ENCODE measurements around the gene CDCA5. TPM values are rescaled to one million over a fixed set of nuclear protein-coding genes. Genes with fewer than 3 reads are reported as not detected.

CDCA5 gene
- total RNA-seq, 1 experiment from 2014 or later: 73.4 TPM

DNA sequence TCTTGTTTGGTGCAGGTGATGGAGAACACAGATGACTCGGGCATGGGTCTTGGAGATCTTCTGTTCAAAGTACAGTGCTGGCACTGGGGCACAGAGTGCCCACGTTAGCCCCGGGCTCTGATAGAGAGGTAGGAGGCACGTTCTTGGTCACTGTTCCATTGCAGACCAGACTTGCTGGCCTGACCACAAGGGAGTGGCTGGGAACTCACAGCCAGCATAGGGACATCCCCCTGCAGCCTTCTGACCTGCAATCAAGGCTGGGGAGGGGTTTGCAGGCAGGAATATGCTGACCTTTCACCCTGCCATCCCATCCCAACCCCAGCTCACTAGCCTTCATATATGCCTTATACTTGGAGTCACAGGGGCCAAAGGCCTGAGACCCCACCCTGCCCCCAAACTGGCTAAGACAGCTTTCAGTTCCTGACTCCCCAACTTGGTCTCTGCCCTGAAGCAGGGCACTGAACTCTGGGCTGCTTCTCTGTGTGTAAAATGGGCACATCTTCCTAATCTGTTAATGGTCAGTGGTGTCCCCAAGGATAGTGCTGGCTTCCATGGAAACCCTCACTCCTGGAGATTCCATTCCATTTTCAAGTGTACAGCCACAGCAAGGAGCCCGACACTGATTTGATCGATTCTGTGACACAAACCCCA lies 42.9 kb upstream of the CDCA5 start:
- Histone ChIP-seq H3K9me3 (ENCODE audit: low read length) (no peaks in the 10 kb centered on the region), H3K27ac (ENCODE audit: low read length) (no peak overlapping the region), H4K20me1 (ENCODE audit: low read length) (no peaks in the 10 kb centered on the region), H3F3A (ENCODE audit: low read length, unreplicated experiment) (no peaks in the 10 kb centered on the region), H3K79me2 (ENCODE audit: low read length) (peaks cover 41% of the 10 kb centered on the region), H2AFZ (ENCODE audit: low read length) (no peak overlapping the region), H3K9me2 (replicated peaks; ENCODE audit: low read length) (no peaks in the 10 kb centered on the region), H3K4me3 (ENCODE audit: low read length) (no peak overlapping the region), H3K4me2 (ENCODE audit: low read length) (no peak overlapping the region), H3K27me3 (ENCODE audit: low read length) (no peaks in the 10 kb centered on the region), H3K4me1 (ENCODE audit: insufficient read depth, low read length) (peaks cover 12% of the 10 kb centered on the region), H3K9ac (ENCODE audit: low read length) (no peak overlapping the region), H3K36me3 (ENCODE audit: low read depth, low read length) (peaks cover 42% of the 10 kb centered on the region; the same call in 1 of the 2 replicates)
- intact Hi-C loops (cut with micrococcal nuclease): no loop called here
- DNase-seq (no peak), ATAC-seq (no peak)
- no TSS peak for BruUV-seq (replicated peaks)
- no peak for TF ChIP-seq EZH2 (IDR thresholded peaks at IDR 0.05; ENCODE audit: low read length, unreplicated experiment)
- TF ChIP-seq, protein P1, sequence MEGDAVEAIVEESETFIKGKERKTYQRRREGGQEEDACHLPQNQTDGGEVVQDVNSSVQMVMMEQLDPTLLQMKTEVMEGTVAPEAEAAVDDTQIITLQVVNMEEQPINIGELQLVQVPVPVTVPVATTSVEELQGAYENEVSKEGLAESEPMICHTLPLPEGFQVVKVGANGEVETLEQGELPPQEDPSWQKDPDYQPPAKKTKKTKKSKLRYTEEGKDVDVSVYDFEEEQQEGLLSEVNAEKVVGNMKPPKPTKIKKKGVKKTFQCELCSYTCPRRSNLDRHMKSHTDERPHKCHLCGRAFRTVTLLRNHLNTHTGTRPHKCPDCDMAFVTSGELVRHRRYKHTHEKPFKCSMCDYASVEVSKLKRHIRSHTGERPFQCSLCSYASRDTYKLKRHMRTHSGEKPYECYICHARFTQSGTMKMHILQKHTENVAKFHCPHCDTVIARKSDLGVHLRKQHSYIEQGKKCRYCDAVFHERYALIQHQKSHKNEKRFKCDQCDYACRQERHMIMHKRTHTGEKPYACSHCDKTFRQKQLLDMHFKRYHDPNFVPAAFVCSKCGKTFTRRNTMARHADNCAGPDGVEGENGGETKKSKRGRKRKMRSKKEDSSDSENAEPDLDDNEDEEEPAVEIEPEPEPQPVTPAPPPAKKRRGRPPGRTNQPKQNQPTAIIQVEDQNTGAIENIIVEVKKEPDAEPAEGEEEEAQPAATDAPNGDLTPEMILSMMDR (conservative IDR thresholded peaks at IDR 0.05; ENCODE audit: low read depth, low read length): no peak
- TF ChIP-seq EZH2phosphoT487 (IDR thresholded peaks at IDR 0.05; ENCODE audit: borderline replicate concordance, low read length): no peak
- CTCF ChIA-PET: no interaction called here
- POLR2A ChIA-PET (ENCODE audit: unreplicated experiment): no interaction called here

DNA sequence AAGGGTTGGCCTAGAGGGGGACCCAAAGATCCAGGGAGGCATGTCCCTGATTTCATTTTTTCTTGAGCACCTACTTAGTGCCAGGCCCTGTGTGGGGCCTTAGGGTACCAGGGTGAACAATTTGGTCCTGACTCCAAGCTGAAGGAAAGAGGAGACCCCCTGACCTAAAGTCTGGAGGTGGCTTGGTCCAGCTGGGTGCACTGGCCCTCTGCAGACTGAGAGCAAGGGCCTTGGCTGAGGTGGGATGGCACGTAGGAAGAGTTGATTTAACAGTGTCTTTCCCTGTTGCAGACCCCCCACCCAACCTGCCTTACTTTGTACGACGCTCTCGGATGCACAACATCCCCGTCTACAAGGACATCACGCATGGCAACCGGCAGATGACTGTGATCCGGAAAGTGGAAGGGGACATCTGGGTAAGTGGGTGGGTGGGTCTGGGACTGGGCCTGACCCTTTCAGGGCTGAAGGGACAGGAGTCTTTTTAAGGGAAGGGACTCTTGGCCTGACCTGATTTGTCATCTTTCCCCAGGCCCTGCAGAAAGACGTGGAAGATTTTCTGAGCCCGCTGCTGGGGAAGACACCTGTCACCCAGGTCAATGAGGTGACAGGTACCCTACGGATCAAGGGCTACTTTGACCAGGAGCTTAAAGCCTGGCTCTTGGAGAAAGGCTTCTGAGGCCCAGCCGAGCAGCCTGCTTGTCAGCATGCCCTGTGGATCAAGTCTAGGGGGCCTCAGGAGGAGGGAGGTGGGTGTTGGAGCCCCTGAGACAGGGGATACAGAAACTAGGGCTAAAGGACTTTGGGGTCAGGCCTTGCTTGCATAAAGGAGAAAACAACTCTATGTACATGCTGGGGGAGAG lies 41.6 kb upstream of the CDCA5 start:
- CTCF ChIA-PET: no interaction called here
- intact Hi-C loops (cut with micrococcal nuclease): no loop called here

More for the DNA sequence above, 41.6 kb upstream of the CDCA5 start:
- Histone ChIP-seq H3K4me3 (ENCODE audit: low read length) (no peak overlapping the region), H2AFZ (ENCODE audit: low read length) (no peak overlapping the region), H3F3A (ENCODE audit: low read length, unreplicated experiment) (peaks cover 1% of the 10 kb centered on the region), H4K20me1 (ENCODE audit: low read length) (0 out of 2 replicates have a peak, but pooled peaks cover under 1% of the 10 kb centered on the region), H3K27ac (ENCODE audit: low read length) (no peak overlapping the region), H3K9ac (ENCODE audit: low read length) (no peak overlapping the region), H3K79me2 (ENCODE audit: low read length) (peaks cover 47% of the 10 kb centered on the region), H3K4me1 (ENCODE audit: insufficient read depth, low read length) (peaks cover 19% of the 10 kb centered on the region), H3K36me3 (ENCODE audit: low read depth, low read length) (peaks cover 41% of the 10 kb centered on the region), H3K9me3 (ENCODE audit: low read length) (no peaks in the 10 kb centered on the region), H3K27me3 (ENCODE audit: low read length) (no peaks in the 10 kb centered on the region), H3K4me2 (ENCODE audit: low read length) (no peak overlapping the region), H3K9me2 (replicated peaks; ENCODE audit: low read length) (no peaks in the 10 kb centered on the region)
- no TSS peak for BruUV-seq (replicated peaks)
- POLR2A ChIA-PET (ENCODE audit: unreplicated experiment): no interaction called here
- TF ChIP-seq EZH2 (IDR thresholded peaks at IDR 0.05; ENCODE audit: low read length, unreplicated experiment) (no peak), EZH2phosphoT487 (IDR thresholded peaks at IDR 0.05; ENCODE audit: borderline replicate concordance, low read length) (no peak)
- TF ChIP-seq, protein P1 (conservative IDR thresholded peaks at IDR 0.05; ENCODE audit: low read depth, low read length): no peak
- no peak for ATAC-seq
- DNase-seq: no peak
